ENCODE results near the gene TMEM258.

The TMEM258 gene

DNA sequence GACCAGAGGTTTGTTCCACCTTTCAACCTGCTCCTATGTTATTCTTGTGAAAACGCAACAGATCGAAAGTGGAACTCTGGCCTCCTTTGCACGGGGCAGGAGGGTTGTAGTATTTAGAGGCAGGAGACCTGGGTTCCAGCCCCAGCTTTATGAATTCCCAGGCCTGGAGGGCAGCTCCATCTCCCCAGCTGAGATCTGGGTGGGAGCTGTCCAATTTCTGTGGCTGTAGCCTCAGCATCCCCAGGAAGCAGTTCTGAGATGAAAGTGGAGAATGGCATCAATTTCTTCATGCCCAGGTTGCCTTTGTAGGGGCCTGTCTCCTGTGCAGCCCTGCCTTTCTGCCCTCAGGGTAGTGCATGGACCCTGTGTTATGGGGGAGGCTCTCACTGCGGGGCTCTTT, 39.8 kb upstream of the TMEM258 start:
- TF ChIP-seq, protein P1, sequence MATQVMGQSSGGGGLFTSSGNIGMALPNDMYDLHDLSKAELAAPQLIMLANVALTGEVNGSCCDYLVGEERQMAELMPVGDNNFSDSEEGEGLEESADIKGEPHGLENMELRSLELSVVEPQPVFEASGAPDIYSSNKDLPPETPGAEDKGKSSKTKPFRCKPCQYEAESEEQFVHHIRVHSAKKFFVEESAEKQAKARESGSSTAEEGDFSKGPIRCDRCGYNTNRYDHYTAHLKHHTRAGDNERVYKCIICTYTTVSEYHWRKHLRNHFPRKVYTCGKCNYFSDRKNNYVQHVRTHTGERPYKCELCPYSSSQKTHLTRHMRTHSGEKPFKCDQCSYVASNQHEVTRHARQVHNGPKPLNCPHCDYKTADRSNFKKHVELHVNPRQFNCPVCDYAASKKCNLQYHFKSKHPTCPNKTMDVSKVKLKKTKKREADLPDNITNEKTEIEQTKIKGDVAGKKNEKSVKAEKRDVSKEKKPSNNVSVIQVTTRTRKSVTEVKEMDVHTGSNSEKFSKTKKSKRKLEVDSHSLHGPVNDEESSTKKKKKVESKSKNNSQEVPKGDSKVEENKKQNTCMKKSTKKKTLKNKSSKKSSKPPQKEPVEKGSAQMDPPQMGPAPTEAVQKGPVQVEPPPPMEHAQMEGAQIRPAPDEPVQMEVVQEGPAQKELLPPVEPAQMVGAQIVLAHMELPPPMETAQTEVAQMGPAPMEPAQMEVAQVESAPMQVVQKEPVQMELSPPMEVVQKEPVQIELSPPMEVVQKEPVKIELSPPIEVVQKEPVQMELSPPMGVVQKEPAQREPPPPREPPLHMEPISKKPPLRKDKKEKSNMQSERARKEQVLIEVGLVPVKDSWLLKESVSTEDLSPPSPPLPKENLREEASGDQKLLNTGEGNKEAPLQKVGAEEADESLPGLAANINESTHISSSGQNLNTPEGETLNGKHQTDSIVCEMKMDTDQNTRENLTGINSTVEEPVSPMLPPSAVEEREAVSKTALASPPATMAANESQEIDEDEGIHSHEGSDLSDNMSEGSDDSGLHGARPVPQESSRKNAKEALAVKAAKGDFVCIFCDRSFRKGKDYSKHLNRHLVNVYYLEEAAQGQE (IDR thresholded peaks at IDR 0.05; ENCODE audit: low read depth) = peak; percentile 48; the same call in 1 of the 2 replicates
- no peak for TF ChIP-seq TEAD4 (IDR thresholded peaks at IDR 0.05)
- TF ChIP-seq, protein P2, sequence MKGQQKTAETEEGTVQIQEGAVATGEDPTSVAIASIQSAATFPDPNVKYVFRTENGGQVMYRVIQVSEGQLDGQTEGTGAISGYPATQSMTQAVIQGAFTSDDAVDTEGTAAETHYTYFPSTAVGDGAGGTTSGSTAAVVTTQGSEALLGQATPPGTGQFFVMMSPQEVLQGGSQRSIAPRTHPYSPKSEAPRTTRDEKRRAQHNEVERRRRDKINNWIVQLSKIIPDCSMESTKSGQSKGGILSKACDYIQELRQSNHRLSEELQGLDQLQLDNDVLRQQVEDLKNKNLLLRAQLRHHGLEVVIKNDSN (IDR thresholded peaks at IDR 0.05) = no peak

DNA sequence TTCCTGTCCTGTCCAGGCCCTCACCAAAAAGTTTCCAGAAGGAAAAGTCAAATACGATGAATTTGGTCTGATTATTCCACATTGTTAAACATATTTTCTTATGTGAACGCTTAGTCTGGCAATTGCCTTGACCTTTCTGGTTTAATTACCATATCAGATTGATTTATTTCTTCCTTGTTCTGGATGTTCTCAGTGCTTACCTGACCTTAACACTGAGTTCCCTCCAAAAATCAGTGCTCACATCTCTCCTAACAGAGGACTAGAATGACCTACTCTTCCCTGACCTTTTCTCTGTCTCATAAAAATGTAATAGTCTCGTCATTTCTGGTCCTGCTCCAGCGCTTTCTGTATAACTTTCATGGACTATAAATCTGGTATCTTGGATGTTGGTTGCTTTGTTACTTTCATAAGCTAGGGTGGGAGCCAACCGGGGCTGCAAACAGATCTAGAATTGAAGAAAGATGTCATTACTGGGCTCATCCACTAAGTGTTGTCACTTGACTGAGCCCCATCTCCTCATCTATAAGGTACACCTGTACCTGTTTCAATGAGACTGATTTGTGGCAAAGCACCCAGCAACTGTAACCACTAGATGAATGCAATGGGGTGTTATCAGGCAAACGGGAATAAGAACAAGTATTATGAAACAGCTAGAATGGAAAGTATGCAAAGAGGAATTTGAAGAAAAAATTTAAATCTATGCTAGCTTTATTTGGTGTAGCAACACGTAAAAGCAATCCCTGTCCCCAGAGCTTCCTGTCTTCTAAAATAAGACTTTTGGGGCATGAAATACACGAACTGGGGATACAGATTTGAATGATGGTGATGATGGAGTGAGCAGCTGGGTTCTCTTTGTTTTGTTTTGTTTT, 38.1 kb upstream of the TMEM258 start:
- TF ChIP-seq, protein P3, sequence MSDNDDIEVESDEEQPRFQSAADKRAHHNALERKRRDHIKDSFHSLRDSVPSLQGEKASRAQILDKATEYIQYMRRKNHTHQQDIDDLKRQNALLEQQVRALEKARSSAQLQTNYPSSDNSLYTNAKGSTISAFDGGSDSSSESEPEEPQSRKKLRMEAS (IDR thresholded peaks at IDR 0.05) = no peak
- no peak for TF ChIP-seq YY1 (IDR thresholded peaks at IDR 0.05; ENCODE audit: low read depth)
- TF ChIP-seq TAF1 (IDR thresholded peaks at IDR 0.05; ENCODE audit: low read depth) = no peak
- TF ChIP-seq RAD21 (IDR thresholded peaks at IDR 0.05; ENCODE audit: low read depth) = no peak
- TF ChIP-seq, protein P2 (IDR thresholded peaks at IDR 0.05) = no peak
- TF ChIP-seq EP300 (IDR thresholded peaks at IDR 0.05; ENCODE audit: borderline replicate concordance) = no peak
- TF ChIP-seq CEBPB (IDR thresholded peaks at IDR 0.05) = no peak
- TF ChIP-seq, protein P1 (IDR thresholded peaks at IDR 0.05; ENCODE audit: low read depth) = no peak
- no peak for TF ChIP-seq TEAD4 (IDR thresholded peaks at IDR 0.05)
- TF ChIP-seq ZBTB7A (IDR thresholded peaks at IDR 0.05; ENCODE audit: low read depth) = no peak
- TF ChIP-seq EGR1 (IDR thresholded peaks at IDR 0.05) = no peak
- no peak for TF ChIP-seq NFIC (IDR thresholded peaks at IDR 0.05)
- no peak for TF ChIP-seq TCF12 (IDR thresholded peaks at IDR 0.05; ENCODE audit: low read depth)
- no peak for TF ChIP-seq CREB1 (IDR thresholded peaks at IDR 0.05; ENCODE audit: low read depth)
- no peak for TF ChIP-seq FOXM1 (IDR thresholded peaks at IDR 0.05; ENCODE audit: borderline replicate concordance, low read depth)

DNA sequence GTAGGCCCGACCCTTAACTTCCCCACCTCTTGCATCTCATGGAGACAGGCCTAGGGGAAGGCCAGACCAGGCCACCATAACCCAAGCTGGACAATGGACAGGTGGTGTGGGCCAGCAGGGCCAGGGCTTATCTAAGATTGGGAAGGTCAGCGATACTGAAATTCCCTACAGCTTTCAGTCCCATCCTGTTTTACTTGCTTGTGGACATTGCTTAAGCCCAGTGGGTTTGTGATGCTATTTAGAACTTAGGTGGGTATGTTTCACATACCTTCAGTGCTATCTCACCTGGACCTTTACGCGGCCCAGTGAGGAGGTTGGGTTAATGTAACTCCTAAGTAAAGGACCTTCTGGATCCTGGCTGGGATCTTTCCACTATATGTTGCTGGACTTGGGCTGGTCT, 37.4 kb upstream of the TMEM258 start:
- TF ChIP-seq CREB1 (IDR thresholded peaks at IDR 0.05; ENCODE audit: low read depth) (no peak), FOXM1 (IDR thresholded peaks at IDR 0.05; ENCODE audit: borderline replicate concordance, low read depth) (no peak), TEAD4 (IDR thresholded peaks at IDR 0.05) (no peak), ZBTB7A (IDR thresholded peaks at IDR 0.05; ENCODE audit: low read depth) (no peak), TAF1 (IDR thresholded peaks at IDR 0.05; ENCODE audit: low read depth) (no peak), EP300 (IDR thresholded peaks at IDR 0.05; ENCODE audit: borderline replicate concordance) (no peak), YY1 (IDR thresholded peaks at IDR 0.05; ENCODE audit: low read depth) (no peak), TCF12 (IDR thresholded peaks at IDR 0.05; ENCODE audit: low read depth) (no peak)
- TF ChIP-seq, protein P2 (IDR thresholded peaks at IDR 0.05) = no peak
- TF ChIP-seq, protein P1 (IDR thresholded peaks at IDR 0.05; ENCODE audit: low read depth) = no peak
- TF ChIP-seq, protein P3 (IDR thresholded peaks at IDR 0.05) = no peak

Data from Ishikawa (cell line).